HG03039 (cell line): ENCODE measurements around the gene MAP2K7.

ENCODE experiments used
- ATAC-seq: cut with Tn5 transposase; IDR thresholded peaks from one replicate; pipeline ENCODE4 v1.9.1; 2021; ENCODE audit warnings: mild to moderate bottlenecking, moderate library complexity; ENCODE audit not compliant: unreplicated experiment

Gene MAP2K7

GRCh38 chr19:7866399-7867091, 37.1 kb upstream of the MAP2K7 start:
- ATAC-seq = no peak

DNA sequence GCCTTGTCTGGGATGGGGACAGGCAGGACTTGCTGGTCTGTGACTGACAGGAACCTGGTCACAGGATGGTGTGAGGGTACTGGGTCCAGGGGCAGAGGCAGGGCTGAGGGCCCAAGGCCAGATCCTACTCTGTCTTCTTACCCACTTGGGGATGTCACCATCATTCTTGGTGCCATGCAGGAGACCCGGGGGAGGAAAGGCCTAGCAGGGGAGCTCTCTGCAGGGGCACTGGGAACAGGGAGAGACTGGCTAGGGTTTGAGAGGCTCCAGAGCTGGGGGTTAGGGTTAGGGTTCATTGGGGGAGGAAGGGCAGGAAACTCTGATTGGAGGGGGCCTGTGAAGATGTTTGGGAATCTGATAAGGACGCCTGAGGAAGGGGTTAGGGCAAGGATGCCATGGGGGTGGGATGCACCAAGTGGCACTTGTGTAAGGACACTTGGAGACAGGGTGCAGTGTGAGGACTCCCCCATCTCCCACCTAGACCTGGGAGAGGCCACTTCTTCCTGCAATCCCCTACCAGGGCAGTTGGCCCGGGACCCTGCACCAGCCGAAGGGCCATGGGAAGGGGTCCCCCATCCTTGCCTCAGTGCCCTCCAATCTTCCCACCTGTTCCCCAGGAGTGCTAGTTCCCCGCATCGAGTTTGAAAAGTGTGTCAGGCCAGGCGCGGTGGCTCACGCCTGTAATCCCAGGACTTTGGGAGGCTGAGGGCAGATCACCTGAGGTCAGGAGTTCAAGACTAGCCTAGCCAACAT, 36.4 kb upstream of the MAP2K7 start:
- no peak for ATAC-seq

DNA sequence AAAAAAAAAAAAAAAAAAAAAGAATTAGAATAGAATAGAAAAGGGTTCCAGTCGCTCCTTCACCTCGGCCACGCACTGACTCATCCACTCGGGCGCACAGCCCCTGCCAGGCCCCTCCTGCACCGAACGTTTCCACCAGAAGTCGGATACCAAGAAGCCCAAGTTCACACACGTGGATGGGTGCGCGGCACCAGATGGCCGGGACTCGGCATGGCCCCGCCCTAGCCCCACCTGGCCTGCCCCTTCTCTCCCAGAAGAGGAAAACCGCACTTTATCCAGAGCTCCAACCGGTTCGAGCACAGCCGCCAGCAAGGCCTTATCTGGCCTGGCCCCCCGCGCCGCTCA, 35.4 kb upstream of the MAP2K7 start:
- no peak for ATAC-seq

DNA sequence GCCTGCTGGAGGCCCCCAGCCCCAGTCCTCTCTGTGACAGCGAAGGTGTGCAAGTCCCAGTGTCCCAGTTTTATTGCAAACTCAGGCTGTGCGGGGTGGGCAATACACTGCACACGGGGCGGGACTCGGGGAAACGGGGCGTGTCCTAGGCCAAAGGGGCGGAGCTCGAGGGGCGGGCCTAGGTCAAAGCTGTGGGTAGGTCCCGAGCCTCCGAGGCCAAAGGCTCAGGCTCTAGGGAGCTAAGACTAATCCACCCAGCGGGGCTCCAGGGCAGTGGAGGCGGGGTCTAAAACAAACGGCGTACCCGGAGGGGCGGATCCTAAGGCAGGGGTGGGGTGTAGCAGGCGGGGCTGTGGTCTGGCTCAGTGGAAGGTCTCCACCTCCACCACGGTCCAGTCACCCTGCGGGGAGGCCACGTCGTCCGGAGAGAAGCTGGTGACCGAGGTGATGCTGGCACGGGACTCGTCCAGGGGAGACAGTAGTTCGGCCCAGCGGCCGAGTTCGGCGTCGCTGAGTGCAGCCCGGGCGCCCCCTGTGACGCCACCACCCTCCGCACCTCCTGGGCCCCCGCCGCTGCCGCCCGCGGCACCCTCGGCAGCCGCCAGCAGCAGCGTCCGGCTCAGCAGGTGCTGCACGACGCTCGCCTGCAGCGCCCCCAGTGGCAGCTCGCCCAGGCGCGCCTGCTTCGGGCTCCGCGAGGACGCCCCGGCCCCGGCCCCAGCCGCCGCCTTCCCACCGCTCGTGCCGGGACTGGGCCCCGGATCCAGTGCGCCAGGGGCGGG, 34.8 kb upstream of the MAP2K7 start:
- peak; percentile 45 for ATAC-seq

GRCh38 chr19:7869453-7869909, 34.2 kb upstream of the MAP2K7 start:
- ATAC-seq = peak; percentile 54

GRCh38 chr19:7869910-7870511, 33.7 kb upstream of the MAP2K7 start:
- ATAC-seq = peak; percentile 4

DNA sequence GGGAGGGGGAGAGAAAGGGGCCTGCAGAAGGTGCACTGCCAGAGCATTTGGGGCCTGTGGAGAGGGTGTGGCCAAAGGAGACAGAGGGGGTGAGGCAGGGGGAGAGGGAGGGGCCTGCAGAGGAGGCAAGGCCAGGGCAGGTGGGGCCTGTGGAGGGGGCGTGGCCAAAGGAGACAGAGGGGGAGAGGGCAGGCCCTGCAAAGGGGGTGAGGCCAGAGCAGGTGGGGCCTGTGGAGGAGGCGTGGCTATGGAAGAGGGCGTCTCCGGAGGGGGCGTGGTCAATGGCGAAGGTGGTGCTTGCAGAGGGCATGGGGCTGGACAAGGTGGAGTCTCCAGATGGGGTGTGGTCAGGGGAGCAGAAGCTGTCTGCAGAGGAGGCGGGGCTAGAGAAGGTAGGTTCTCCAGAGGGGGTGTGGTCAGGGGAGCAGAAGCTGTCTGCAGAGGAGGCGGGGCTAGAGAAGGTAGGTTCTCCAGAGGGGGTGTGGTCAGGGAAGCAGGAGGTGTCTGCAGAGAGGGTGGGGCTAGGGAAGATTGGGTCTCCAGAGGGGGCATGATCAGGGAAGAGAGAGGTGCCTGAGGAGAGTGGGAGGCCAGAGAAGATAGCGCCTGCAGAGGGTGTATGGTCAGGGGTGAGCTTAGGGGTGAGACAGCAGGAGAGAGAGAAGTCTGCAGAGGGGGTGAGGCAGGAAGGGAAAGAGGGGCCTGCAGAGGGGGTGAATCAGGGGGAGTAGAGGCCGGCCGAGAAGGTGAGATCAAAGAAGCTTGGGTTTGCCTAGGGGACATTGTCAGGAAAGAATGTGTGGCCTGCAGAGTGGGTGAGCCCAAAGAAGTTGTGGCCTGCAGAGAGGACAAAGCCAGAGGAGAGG, 32.9 kb upstream of the MAP2K7 start:
- no peak for ATAC-seq

- no peak for ATAC-seq
These were observed 32.0 kb upstream of the MAP2K7 start for GRCh38 chr19:7871437-7872305.

DNA sequence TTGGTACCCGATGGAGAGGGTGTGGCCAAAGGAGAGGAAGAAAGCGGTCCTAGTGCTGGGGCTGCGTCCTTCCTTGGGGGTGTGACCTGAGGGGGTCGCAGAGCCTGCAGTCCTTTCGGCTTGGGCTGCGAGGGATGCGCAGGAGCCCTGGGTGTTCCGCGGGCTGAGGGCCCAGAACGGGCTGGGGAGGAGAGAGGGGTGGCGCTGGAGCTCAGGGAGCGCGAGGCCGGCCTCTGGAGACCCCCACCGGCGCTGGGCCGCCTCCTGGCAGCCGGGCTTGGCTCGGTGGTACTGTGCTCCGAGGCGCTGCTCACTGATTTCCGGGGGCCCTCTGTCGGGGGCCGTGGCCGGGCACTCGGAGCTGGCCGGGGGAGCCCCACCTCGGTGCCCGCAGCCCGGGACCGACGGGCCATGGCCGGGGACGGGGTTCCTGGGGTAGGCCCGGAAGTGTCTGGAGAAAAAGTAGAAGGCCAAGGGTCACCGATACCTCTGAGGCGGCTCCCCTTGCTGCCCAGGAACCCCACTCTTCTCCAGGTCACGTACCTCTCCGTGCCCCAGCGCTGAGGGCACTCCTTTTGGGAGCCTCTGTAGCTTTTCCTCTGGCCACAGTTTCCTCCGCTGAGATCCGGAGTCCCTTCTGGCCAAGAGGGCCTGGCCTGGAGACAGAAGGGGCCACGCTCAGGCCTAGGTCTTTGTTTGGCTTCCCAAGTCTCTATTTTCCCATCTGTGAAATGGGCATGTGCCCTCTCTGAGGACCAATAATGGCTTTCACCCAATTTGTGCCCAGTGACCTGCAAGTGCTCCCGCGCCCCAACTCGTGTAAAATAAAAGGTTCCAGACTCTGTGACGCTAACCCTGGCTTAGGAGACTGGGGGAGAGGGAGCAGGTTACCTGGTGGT, 31.1 kb upstream of the MAP2K7 start:
- ATAC-seq = no peak

GRCh38 chr19:7873304-7874075, 30.2 kb upstream of the MAP2K7 start:
- no peak for ATAC-seq

- ATAC-seq = no peak
These were observed 29.4 kb upstream of the MAP2K7 start, which contains the start of gene PRR36 for GRCh38 chr19:7874076-7874896. Gene PRR36 (minus strand): TSS chr19:7874390. CDS start chr19:7873689, 701 bp downstream.

GRCh38 chr19:7874897-7875273, 28.8 kb upstream of the MAP2K7 start:
- no peak for ATAC-seq

- no peak for ATAC-seq
These were observed 26.3 kb upstream of the MAP2K7 start for GRCh38 chr19:7877249-7877836.

DNA sequence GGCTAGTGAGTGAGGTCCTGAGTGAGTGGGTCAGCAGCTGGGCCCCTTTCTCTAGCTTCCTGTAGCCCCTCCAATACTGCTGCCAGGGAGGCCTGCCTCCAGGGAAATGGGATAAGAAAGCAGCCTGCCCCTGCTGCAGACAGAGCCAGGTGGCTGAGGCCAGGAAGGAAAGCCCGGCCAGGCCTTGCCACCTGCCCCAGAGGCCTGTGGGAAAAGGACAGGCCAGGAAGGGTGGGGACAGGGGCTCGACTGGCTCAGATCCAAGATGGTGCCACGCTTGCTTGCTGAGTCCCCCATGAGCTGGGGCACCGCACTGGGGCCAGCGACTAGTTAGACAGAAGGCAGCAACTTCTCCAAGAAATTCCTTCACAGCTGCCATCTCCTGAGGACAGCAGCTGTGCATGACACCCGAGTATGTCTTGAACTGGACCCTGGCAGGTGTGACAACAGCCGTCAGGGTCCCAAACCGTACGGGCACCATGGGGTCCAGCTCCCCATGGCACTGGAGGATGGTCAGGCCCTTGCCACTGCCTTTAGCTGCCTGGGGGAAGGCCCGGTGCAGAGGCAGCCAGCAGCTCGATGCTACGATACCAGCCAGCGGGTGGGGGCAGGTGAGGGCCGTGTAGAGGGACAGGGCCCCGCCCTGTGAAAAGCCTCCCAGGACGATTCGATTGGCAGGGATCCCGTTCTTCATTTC, 24.4 kb upstream of the MAP2K7 start:
- ATAC-seq = no peak

DNA sequence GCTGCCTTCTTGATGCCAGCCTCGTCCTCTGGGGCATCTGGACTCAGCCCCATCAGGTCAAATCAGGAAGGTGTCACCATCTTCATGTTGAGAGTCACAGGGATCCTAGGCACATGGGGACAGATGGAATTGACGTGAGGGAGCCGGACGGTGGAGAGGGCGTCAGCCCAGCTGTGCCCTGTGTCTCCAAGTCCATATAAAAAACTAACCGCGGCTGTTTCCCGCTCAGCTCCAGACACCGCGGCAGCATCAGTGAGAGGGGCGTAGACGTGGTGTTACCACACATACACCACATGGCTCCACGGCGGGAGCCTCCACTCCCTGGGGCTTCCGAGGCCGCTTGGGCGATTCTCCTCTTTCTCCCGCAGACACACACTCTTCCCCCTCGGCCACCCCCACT, 23.8 kb upstream of the MAP2K7 start:
- ATAC-seq = no peak

DNA sequence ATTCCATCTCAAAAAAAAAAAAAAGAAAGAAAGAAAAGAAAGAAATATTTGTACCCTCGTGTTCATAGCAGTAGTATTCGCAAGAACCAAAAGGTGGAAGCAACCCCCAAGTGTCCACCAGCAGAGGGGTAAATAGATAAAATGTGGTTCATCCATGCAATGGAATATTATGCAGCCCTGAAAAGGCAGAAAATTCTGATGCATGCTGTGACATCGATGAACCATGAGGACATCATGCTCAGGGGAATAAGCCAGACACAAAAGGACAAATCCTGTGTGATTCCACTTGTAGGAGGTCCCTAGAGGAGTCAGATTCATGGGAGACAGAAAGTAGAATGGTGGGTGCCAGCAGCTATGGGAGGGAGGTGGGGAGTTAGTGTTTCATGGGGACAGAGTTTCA, 21.8 kb upstream of the MAP2K7 start:
- ATAC-seq = no peak
